HepG2 (cell line): ENCODE measurements around the gene ERBB3. TPM values are rescaled to one million over a fixed set of nuclear protein-coding genes. Genes with fewer than 3 reads are reported as not detected.

Source experiments
- ATAC-seq: fragments of 200-7000 bp; cut with Tn5 transposase; 3 replicates; pipeline ENCODE4 v1.9.1; 2020; ENCODE audit warnings: mild to moderate bottlenecking, moderate library complexity
- BruUV-seq: library from RNA; stranded (reverse); fragments of 400-500 nt; replicated peaks from 2 replicates; lab custom pipeline; 2021; lab: Mats Ljungman, UMichigan
- CTCF ChIA-PET: fragments of 300-600 bp; formaldehyde crosslinking; extraction: SDS; loops from one replicate; lab custom pipeline; 2021; ENCODE audit warnings: low total read pairs, inconsistent platforms, low intra/inter-chr PET ratio; lab: Yijun Ruan, JAX
- POLR2A ChIA-PET: fragments of 350-600 bp; sonication (Branson Sonifier 250); formaldehyde crosslinking; loops from one replicate; lab custom pipeline; 2020; ENCODE audit warnings: antibody characterized with exemption, inconsistent platforms; lab: Yijun Ruan, JAX
- DNase-seq: peaks from one replicate; pipeline ENCODE4 v3.0.0-alpha.2; 2015; ENCODE audit warnings: low spot score
- FAIRE-seq: peaks from 3 replicates; lab custom pipeline; 2011; peaks lifted over from hg19 to GRCh38; lab: Jason Lieb, UNC
- H2AFZ ChIP-seq: one replicate; pipeline ENCODE4 v1.6.1; 2011; ENCODE audit warnings: low read length, inconsistent platforms
- H3K27ac ChIP-seq: fragments of 300-600 bp; 3 replicates; pipeline ENCODE4 v1.8.0; 2011; ENCODE audit warnings: mixed run types, mild to moderate bottlenecking, mixed read lengths, low read length, inconsistent platforms; ENCODE audit not compliant: insufficient read depth; ENCODE audit errors: extremely low read length
- H3K27me3 ChIP-seq, 2 experiments: fragments of 200-600 bp in 1 of 2; 2 replicates in 1 of 2; 3 replicates in 1 of 2; pipeline versions ENCODE4 v1.6.0 to v1.8.0; 2011; ENCODE audit warnings: low read length in 2 of 2, mild to moderate bottlenecking in 2 of 2, moderate library complexity in 2 of 2, inconsistent platforms in 1 of 2; ENCODE audit not compliant: insufficient read depth in 2 of 2, control insufficient read depth in 1 of 2
- H3K36me3 ChIP-seq, 2 experiments: fragments of 200-600 bp in 1 of 2; replicated peaks in 1 of 2; 2 replicates in 1 of 2; 3 replicates in 1 of 2; pipeline versions ENCODE4 v1.5.1 to v1.8.0; 2011; ENCODE audit warnings: low read length in 2 of 2, inconsistent platforms in 1 of 2; ENCODE audit not compliant: insufficient read depth in 2 of 2, control insufficient read depth in 1 of 2
- H3K4me1 ChIP-seq: 2 replicates; pipeline ENCODE4 v1.5.1; 2012; ENCODE audit warnings: low read length, inconsistent platforms; ENCODE audit not compliant: insufficient read depth
- H3K4me2 ChIP-seq: 2 replicates; pipeline ENCODE4 v1.6.0; 2011; ENCODE audit warnings: low read depth, low read length, inconsistent platforms
- H3K4me3 ChIP-seq, 3 experiments: fragments of 200-600 bp in 1 of 3; sonication (generic), shearing (Covaris generic) in 1 of 3; replicated peaks in 1 of 3; 2 replicates each; pipeline ENCODE4 v1.5.1; 2011 to 2016; ENCODE audit warnings: low read length in 3 of 3, inconsistent platforms in 2 of 3, low read depth in 2 of 3, mild to moderate bottlenecking in 2 of 3, control low read depth in 1 of 3, mixed read lengths in 1 of 3; ENCODE audit not compliant: insufficient read depth in 1 of 3
- H3K79me2 ChIP-seq: one replicate; pipeline ENCODE4 v1.6.1; 2011; ENCODE audit warnings: low read length, inconsistent platforms; ENCODE audit not compliant: insufficient read depth
- H3K9ac ChIP-seq: 2 replicates; pipeline ENCODE4 v1.6.0; 2011; ENCODE audit warnings: mild to moderate bottlenecking, low read depth, low read length, inconsistent platforms; ENCODE audit not compliant: insufficient read depth
- H3K9me3 ChIP-seq: 2 replicates; pipeline ENCODE4 v1.5.1; 2012; ENCODE audit warnings: mild to moderate bottlenecking, low read length
- H4K20me1 ChIP-seq: 2 replicates; pipeline ENCODE4 v1.6.0; 2011; ENCODE audit warnings: inconsistent platforms, mild to moderate bottlenecking, low read length, moderate library complexity; ENCODE audit not compliant: insufficient read depth
- USF2 ChIP-seq, 2 experiments: sonication (generic) in 1 of 2; formaldehyde crosslinking in 1 of 2; IDR thresholded peaks; 2 replicates each; pipeline versions ENCODE4 v1.5.1 to v1.6.1; 2011 to 2020; ENCODE audit warnings: borderline replicate concordance in 1 of 2, low read depth in 1 of 2, low read length in 1 of 2, mild to moderate bottlenecking in 1 of 2, missing genetic modification reagents in 1 of 2, moderate library complexity in 1 of 2
- ZBTB43 ChIP-seq: sonication (generic); formaldehyde crosslinking; conservative IDR thresholded peaks from 2 replicates; pipeline ENCODE4 v1.4.0; 2020; ENCODE audit warnings: missing genetic modification reagents
- ZNF280B ChIP-seq: sonication (generic); formaldehyde crosslinking; IDR thresholded peaks from 2 replicates; pipeline ENCODE4 v1.5.0; 2020; ENCODE audit warnings: missing genetic modification reagents, mild to moderate bottlenecking, borderline replicate concordance
- ZNF407 ChIP-seq: sonication (generic); formaldehyde crosslinking; IDR thresholded peaks from one replicate; pipeline ENCODE4 v1.5.1; 2020; ENCODE audit warnings: mild to moderate bottlenecking, missing genetic modification reagents; ENCODE audit errors: not compliant biosample characterization
- WGBS: methylation state at CpG from one replicate; pipeline ENCODE4 v1.1.6; 2017; ENCODE audit warnings: low lambda C conversion rate; 5-methylcytosine and 5-hydroxymethylcytosine counted together
- in situ Hi-C: cut with HindIII; loops from 2 replicates; pipeline ENCODE4 v1.10.0; 2017; ENCODE audit warnings: low pct_unique_long_range_greater_than_20kb; ENCODE audit not compliant: extremely low pct_ligation_motif_present
- intact Hi-C: fragments of 100-400 bp; cut with micrococcal nuclease; formaldehyde crosslinking; loops from one replicate; pipeline ENCODE4 v1.10.0; 2022; ENCODE audit not compliant: unreplicated experiment
- polyA plus RNA-seq, 8 experiments: library from polyadenylated mRNA; depleted of rRNA in 3 of 8; stranded (reverse) in 7 of 8; unstranded in 1 of 8; fragments of >200 nt; fragmentation: Illumina TruSeq in 4 of 8; extraction: Trizol in 4 of 8; gene quantifications; 2 replicates each; pipeline versions ENCODE4 v1.2.1 to v1.2.3, GENCODE V29; 2011 to 2016; ENCODE audit warnings: low read depth in 4 of 8, missing spikeins in 1 of 8, mixed read lengths in 1 of 8; ENCODE audit not compliant: insufficient read depth in 1 of 8
- total RNA-seq, 5 experiments: library from RNA; depleted of rRNA; stranded (reverse); fragments of >200 nt; fragmentation: Illumina TruSeq; extraction: Trizol; gene quantifications; 2 replicates each; pipeline ENCODE4 v1.2.3, GENCODE V29; 2016; ENCODE audit warnings: low read depth in 1 of 5

ERBB3 gene
- total and polyA plus RNA-seq, 2 of the 13 experiments (the other 11 are each of a cell fraction or from before 2014, with no cell fraction given): 93.6 to 358 TPM

- Histone ChIP-seq H3K9ac (peak overlapping the region; percentile 80; the same call in 1 of the 2 replicates), H4K20me1 (no peaks in the 10 kb centered on the region), H3K4me2 (peak overlapping the region; percentile 86), H3K36me3 (peaks cover 17 to 37% of the 10 kb centered on the region in 2 experiments), H3K9me3 (no peaks in the 10 kb centered on the region), H3K4me1 (peaks cover 43% of the 10 kb centered on the region), H3K27me3 (no peaks in the 10 kb centered on the region), H3K27ac (no peak overlapping the region), H3K4me3 (peak overlapping the region in 2 of 3 experiments; percentile 72 to 83; a peak in 1 of 6 replicates), H2AFZ (no peak overlapping the region), H3K79me2 (peaks cover 17% of the 10 kb centered on the region)
- no peak for ATAC-seq
- intact Hi-C loops: no loop called here
- FAIRE-seq: no peak
- no TSS peak for BruUV-seq
- ChIA-PET POLR2A (no interaction called here), CTCF (no interaction called here)
- DNase-seq: no peak
- 92% methylated on average over 22 of the region's 22 CpGs for WGBS
- in situ Hi-C loops: loop anchor here (5.0 kb wide), 1 partner anchor 57 kb away; the partner anchor contains the start of gene SMARCC2
- TF ChIP-seq USF2 (IDR thresholded peaks at IDR 0.05; ENCODE audit: low read depth, low read length): no peak
- TF ChIP-seq USF2 (CRISPR knock-in tag; IDR thresholded peaks at IDR 0.05; ENCODE audit: borderline replicate concordance): no peak
- TF ChIP-seq ZBTB43: no peak
- no peak for TF ChIP-seq ZNF407 (CRISPR knock-in tag)
- TF ChIP-seq ZNF280B (CRISPR knock-in tag): no peak
These were observed 50.1 kb downstream of the ERBB3 start for GRCh38 chr12:56129942-56130495.
